Superior temporal gyrus (tissue), 1 donor: ENCODE measurements around the gene PRCD.

Source experiments
- DNase-seq: peaks from one replicate; pipeline ENCODE4 v3.0.0-alpha.2; 2016; ENCODE audit errors: extremely low spot score

PRCD gene

GRCh38 chr17:76539631-76540271 lies at the start of gene PRCD:
Gene PRCD (plus strand): TSS chr17:76540044. CDS start chr17:76540142, 98 bp downstream.
- no peak for DNase-seq

- DNase-seq = no peak
Observed at GRCh38 chr17:76490112-76490710, 49.6 kb upstream of the PRCD start.

GRCh38 chr17:76491271-76492122 lies 48.3 kb upstream of the PRCD start:
- no peak for DNase-seq

- no peak for DNase-seq
Observed at GRCh38 chr17:76492123-76492988, 47.5 kb upstream of the PRCD start.

- DNase-seq = no peak
Observed at GRCh38 chr17:76492989-76493501, 46.8 kb upstream of the PRCD start.

GRCh38 chr17:76493505-76494167 lies 46.2 kb upstream of the PRCD start:
- no peak for DNase-seq

- DNase-seq = no peak
Observed at GRCh38 chr17:76495663-76496400, 44.0 kb upstream of the PRCD start.

- no peak for DNase-seq
Observed at GRCh38 chr17:76496464-76496863, 43.4 kb upstream of the PRCD start.

- DNase-seq = no peak
Observed at GRCh38 chr17:76497699-76497978, 42.2 kb upstream of the PRCD start.

GRCh38 chr17:76497979-76498875 lies 41.6 kb upstream of the PRCD start:
- DNase-seq = peak; percentile 52

GRCh38 chr17:76498876-76499251 lies 41.0 kb upstream of the PRCD start:
- no peak for DNase-seq

- DNase-seq = no peak
Observed at GRCh38 chr17:76499267-76499667, 40.6 kb upstream of the PRCD start.

GRCh38 chr17:76500074-76500746 lies 39.6 kb upstream of the PRCD start:
- DNase-seq = no peak

GRCh38 chr17:76500747-76501017 lies 39.2 kb upstream of the PRCD start:
- no peak for DNase-seq

GRCh38 chr17:76501018-76501826 lies 38.6 kb upstream of the PRCD start, which contains the start of gene RHBDF2:
Gene RHBDF2 (minus strand): TSS chr17:76501423. CDS start chr17:76481524, 19,899 bp downstream.
- DNase-seq = no peak

GRCh38 chr17:76501827-76502307 lies 38.0 kb upstream of the PRCD start:
- no peak for DNase-seq

- DNase-seq = no peak
Observed at GRCh38 chr17:76502341-76503211, 37.3 kb upstream of the PRCD start.
